B cell (primary cell): ENCODE measurements around the gene CAMK2N1. TPM values are rescaled to one million over a fixed set of nuclear protein-coding genes. Genes with fewer than 3 reads are reported as not detected.
A peak's percentile ranks its signal among the peaks of the same experiment; 100 is the strongest.

Experiments used
- ATAC-seq: fragments of 200-7000 bp; cut with Tn5 transposase; one replicate; pipeline ENCODE4 v1.10.0; 2021; ENCODE audit warnings: low read depth, mild to moderate bottlenecking, moderate number of reproducible peaks, moderate library complexity
- CTCF ChIA-PET: fragments of 350-600 bp; sonication (Branson Sonifier 250); formaldehyde crosslinking; loops from one replicate; lab custom pipeline; 2021; ENCODE audit warnings: antibody characterized with exemption, inconsistent platforms; lab: Charles Lee
- POLR2A ChIA-PET: fragments of 350-600 bp; sonication (Branson Sonifier 250); formaldehyde crosslinking; loops from one replicate; lab custom pipeline; 2021; ENCODE audit warnings: antibody characterized with exemption; lab: Charles Lee
- DNase-seq: peaks from one replicate; pipeline ENCODE4 v3.0.0; 2013
- H2AFZ ChIP-seq: 2 replicates; pipeline ENCODE4 v1.6.1; 2012; ENCODE audit warnings: mild to moderate bottlenecking, low read depth, low read length; ENCODE audit not compliant: insufficient read depth, poor library complexity, severe bottlenecking
- H3K27ac ChIP-seq, 2 donors: 1 replicate in 1 of 2; 2 replicates in 1 of 2; pipeline ENCODE4 v1.5.1; 2012 to 2013; ENCODE audit warnings: low read length in 2 of 2, mild to moderate bottlenecking in 2 of 2, moderate library complexity in 1 of 2
- H3K27me3 ChIP-seq, 4 experiments: fragments of 200-600 bp in 1 of 4; sonication (generic) in 1 of 4; replicated peaks in 1 of 4; 1 replicate in 2 of 4; 2 replicates in 2 of 4; pipeline versions ENCODE4 v1.6.1 to v1.7.0; 2013 to 2016; ENCODE audit warnings: low read length in 3 of 4, mild to moderate bottlenecking in 2 of 4, mixed read lengths in 1 of 4, moderate library complexity in 1 of 4; ENCODE audit not compliant: insufficient read depth in 4 of 4, control insufficient read depth in 3 of 4; ENCODE audit errors: control extremely low read depth in 1 of 4
- H3K36me3 ChIP-seq, 2 experiments: replicated peaks in 1 of 2; 1 replicate in 1 of 2; 2 replicates in 1 of 2; pipeline versions ENCODE4 v1.6.1 to v1.7.1; 2013; ENCODE audit warnings: low read length in 1 of 2; ENCODE audit not compliant: insufficient read depth in 2 of 2, control insufficient read depth in 1 of 2; ENCODE audit errors: control extremely low read depth in 1 of 2, extremely low read depth in 1 of 2
- H3K4me1 ChIP-seq, 2 donors: fragments of 200-600 bp in 1 of 2; sonication (generic) in 1 of 2; 1 replicate in 1 of 2; 2 replicates in 1 of 2; pipeline versions ENCODE4 v1.5.1 to v1.6.1; 2013 to 2017; ENCODE audit warnings: low read length in 2 of 2; ENCODE audit not compliant: control insufficient read depth in 2 of 2, insufficient read depth in 2 of 2
- H3K4me2 ChIP-seq: replicated peaks from 2 replicates; pipeline ENCODE3; 2012; ENCODE audit warnings: mild to moderate bottlenecking, low read depth, low read length; ENCODE audit not compliant: poor library complexity, severe bottlenecking
- H3K4me3 ChIP-seq, 5 experiments: fragments of 200-600 bp in 1 of 5; sonication (generic) in 1 of 5; 1 replicate in 3 of 5; 2 replicates in 2 of 5; pipeline versions ENCODE4 v1.5.1 to v1.7.0; 2011 to 2016; ENCODE audit warnings: low read length in 4 of 5, mild to moderate bottlenecking in 4 of 5, low read depth in 2 of 5, control low read depth in 1 of 5, moderate library complexity in 1 of 5; ENCODE audit not compliant: insufficient read depth in 1 of 5; ENCODE audit errors: control extremely low read depth in 1 of 5, extremely low read depth in 1 of 5
- H3K79me2 ChIP-seq: fragments of 200-600 bp; sonication (generic); one replicate; pipeline ENCODE4 v1.6.0; 2016; ENCODE audit warnings: low read length; ENCODE audit not compliant: control insufficient read depth, insufficient read depth
- H3K9ac ChIP-seq: fragments of 200-600 bp; sonication (generic); 2 replicates; pipeline ENCODE4 v1.6.1; 2017; ENCODE audit warnings: mild to moderate bottlenecking, low read length, moderate library complexity
- H3K9me3 ChIP-seq, 3 donors: one replicate each; pipeline versions ENCODE4 v1.6.1 to v1.7.1; 2013; ENCODE audit warnings: low read length in 2 of 3; ENCODE audit not compliant: control insufficient read depth in 2 of 3, insufficient read depth in 1 of 3; ENCODE audit errors: control extremely low read depth in 1 of 3
- H4K20me1 ChIP-seq: 2 replicates; pipeline ENCODE4 v1.6.0; 2012; ENCODE audit warnings: mild to moderate bottlenecking, low read length; ENCODE audit not compliant: insufficient read depth, control insufficient read depth, poor library complexity, severe bottlenecking
- H3K27ac Mint-ChIP-seq: one replicate; pipeline ENCODE4 v1.8.0; 2021; ENCODE audit warnings: mixed read lengths
- H3K27me3 Mint-ChIP-seq: one replicate; pipeline ENCODE4 v1.8.0; 2021; ENCODE audit warnings: mixed read lengths
- H3K4me1 Mint-ChIP-seq: one replicate; pipeline ENCODE4 v1.8.0; 2021; ENCODE audit warnings: mixed read lengths
- H3K4me3 Mint-ChIP-seq: one replicate; pipeline ENCODE4 v1.8.0; 2021; ENCODE audit warnings: mixed read lengths
- H3K9me3 Mint-ChIP-seq: one replicate; pipeline ENCODE4 v1.8.0; 2022; ENCODE audit warnings: mixed read lengths; ENCODE audit not compliant: insufficient read depth
- CTCF ChIP-seq: fragments of 200-600 bp; IDR thresholded peaks from one replicate; pipeline ENCODE4 v1.8.0; 2022; ENCODE audit warnings: antibody characterized with exemption, mild to moderate bottlenecking
- EZH2 ChIP-seq: IDR thresholded peaks from 2 replicates; pipeline ENCODE4 v1.6.1; 2012; ENCODE audit warnings: borderline replicate concordance, low read depth, mild to moderate bottlenecking, moderate library complexity, low read length; ENCODE audit not compliant: insufficient read depth, poor library complexity, severe bottlenecking
- WGBS: methylation state at CpG from one replicate; pipeline ENCODE4 v1.1.5; 2013; ENCODE audit warnings: missing lambda C conversion rate; ENCODE audit not compliant: insufficient coverage; 5-methylcytosine and 5-hydroxymethylcytosine counted together
- intact Hi-C: fragments of 100-400 bp; cut with micrococcal nuclease; formaldehyde crosslinking; loops from one replicate; pipeline ENCODE4 v1.10.0; 2022
- polyA plus RNA-seq: library from polyadenylated mRNA; depleted of rRNA; stranded (reverse); fragments of >200 nt; gene quantifications from 2 replicates; pipeline ENCODE4 v1.2.3, GENCODE V29; 2012
- total RNA-seq, 2 donors: library from RNA; stranded (reverse); fragments of 120-200 nt in 1 of 2; gene quantifications; 1 replicate in 1 of 2; 2 replicates in 1 of 2; pipeline versions ENCODE4 v1.2.3 to v1.2.4, GENCODE V29; 2013 to 2022

CAMK2N1 gene
- total and polyA plus RNA-seq, 2 donors (not counting 1 experiment from before 2014, with no cell fraction given), result 0.49 to 6.0 TPM

DNA sequence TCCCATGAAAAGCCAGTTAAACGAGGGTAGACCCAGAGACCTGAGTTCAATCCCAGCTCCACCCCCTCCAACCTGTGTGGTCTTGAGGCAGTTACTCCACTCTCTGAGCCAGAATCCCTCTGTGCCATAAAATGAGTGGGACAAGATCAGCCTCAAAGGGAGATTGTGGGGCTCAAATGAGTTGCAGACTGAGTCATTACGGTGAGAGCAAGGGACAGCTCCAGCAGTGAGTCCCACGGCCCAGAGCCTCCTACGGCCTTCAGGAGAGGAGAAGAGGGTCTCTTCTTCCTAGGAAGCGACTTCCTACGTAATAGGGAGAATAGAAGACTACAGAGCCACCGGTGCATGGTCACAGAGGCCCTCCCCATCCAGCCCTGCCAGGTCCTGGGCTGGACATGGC is 6.7 kb upstream of the CAMK2N1 start:
- Mint-ChIP-seq H3K27me3 (peaks cover 22% of the 10 kb centered on the region), H3K27ac (no peak overlapping the region), H3K4me3 (peak overlapping the region; percentile 45), H3K9me3 (no peaks in the 10 kb centered on the region), H3K4me1 (peaks cover 7% of the 10 kb centered on the region)
- DNase-seq, result no peak
- intact Hi-C loops, result loop anchor here (1.0 to 5.0 kb wide), 4 partner anchors 130 to 391 kb away; no protein-coding TSS in a partner anchor
- ChIA-PET POLR2A (no interaction called here), CTCF (interaction anchor here (1.2 to 6.0 kb wide), 14 partner anchors 8 to 576 kb away, joined by 3 to 111 read pairs (median 7); partner anchors contain the start of gene CAMK2N1)
- H3K27me3 ChIP-seq, result peaks cover 0 to 8% (median 1%) of the 10 kb centered on the region in 4 experiments
- TF ChIP-seq CTCF (no peak), EZH2 (no peak)
- no peaks in the 10 kb centered on the region for H3K9me3 ChIP-seq
- no peak overlapping the region for H3K4me3 ChIP-seq
- WGBS, result 75% methylated on average over 2 of the region's 7 CpGs
- no peak for ATAC-seq
- no peak overlapping the region for H3K9ac ChIP-seq
- no peaks in the 10 kb centered on the region for H4K20me1 ChIP-seq
- no peak overlapping the region for H3K4me2 ChIP-seq
- H3K79me2 ChIP-seq, result no peaks in the 10 kb centered on the region
- H3K27ac ChIP-seq, result no peak overlapping the region
- peaks cover 0 to under 1% of the 10 kb centered on the region in 2 experiments for H3K36me3 ChIP-seq
- H3K4me1 ChIP-seq, result peaks cover 9 to 13% of the 10 kb centered on the region in 2 donors
- H2AFZ ChIP-seq, result no peak overlapping the region

DNA sequence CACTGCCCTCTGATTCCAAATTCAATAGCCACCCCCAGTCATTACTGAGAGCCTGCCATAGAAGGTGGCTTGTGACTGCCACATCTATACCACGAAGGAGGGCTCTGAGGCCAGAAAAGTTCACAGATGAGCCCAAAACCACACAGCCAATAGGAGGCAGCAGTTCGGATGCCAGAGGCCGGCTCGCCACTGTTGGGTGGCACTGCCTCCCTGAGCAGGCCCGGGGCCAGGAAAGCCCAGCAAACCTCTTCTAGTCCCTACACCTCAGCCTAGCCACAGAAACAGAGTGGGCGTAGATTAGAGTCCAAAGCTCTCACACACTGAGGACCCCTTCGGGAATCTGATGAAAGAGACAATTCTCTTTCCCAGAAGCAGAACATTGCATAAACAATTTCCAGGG is 5.9 kb upstream of the CAMK2N1 start:
- no peaks in the 10 kb centered on the region for H4K20me1 ChIP-seq
- peaks cover 12 to 16% of the 10 kb centered on the region in 2 donors for H3K4me1 ChIP-seq
- intact Hi-C loops, result loop anchor here (5.0 kb wide), 1 partner anchor 130 kb away; no protein-coding TSS in a partner anchor
- Mint-ChIP-seq H3K9me3 (no peaks in the 10 kb centered on the region), H3K4me1 (peaks cover 11% of the 10 kb centered on the region), H3K27ac (no peak overlapping the region), H3K4me3 (no peak overlapping the region), H3K27me3 (peaks cover 31% of the 10 kb centered on the region)
- no peak overlapping the region for H3K4me3 ChIP-seq
- H3K27me3 ChIP-seq, result peaks cover 0 to 17% (median 5%) of the 10 kb centered on the region in 4 experiments
- no peaks in the 10 kb centered on the region for H3K36me3 ChIP-seq
- ATAC-seq (no peak), DNase-seq (no peak)
- POLR2A ChIA-PET, result no interaction called here
- TF ChIP-seq EZH2 (no peak), CTCF (no peak)
- CTCF ChIA-PET, result interaction anchor here (0.7 to 6.0 kb wide), 7 partner anchors 27 to 787 kb away, joined by 3 to 111 read pairs (median 6); no protein-coding TSS in a partner anchor
- H3K4me2 ChIP-seq, result no peak overlapping the region
- H3K27ac ChIP-seq, result no peak overlapping the region
- H3K9ac ChIP-seq, result no peak overlapping the region
- H3K9me3 ChIP-seq, result no peaks in the 10 kb centered on the region
- no peaks in the 10 kb centered on the region for H3K79me2 ChIP-seq
- no peak overlapping the region for H2AFZ ChIP-seq
- WGBS, result 72% methylated on average over 7 of the region's 7 CpGs
